HK-2 (cell line): ENCODE measurements around the gene HCAR1.
A peak's percentile ranks its signal among the peaks of the same experiment; 100 is the strongest.
"Not testable (repeated sequence)": the region's sequence is repeated elsewhere in the genome, so short reads cannot be mapped to it uniquely, and the experiment has no call there.

Experiments
- DNase-seq: peaks from one replicate; pipeline ENCODE4 v3.0.0-alpha.2; 2018; ENCODE audit not compliant: unreplicated experiment

Gene HCAR1, protein sequence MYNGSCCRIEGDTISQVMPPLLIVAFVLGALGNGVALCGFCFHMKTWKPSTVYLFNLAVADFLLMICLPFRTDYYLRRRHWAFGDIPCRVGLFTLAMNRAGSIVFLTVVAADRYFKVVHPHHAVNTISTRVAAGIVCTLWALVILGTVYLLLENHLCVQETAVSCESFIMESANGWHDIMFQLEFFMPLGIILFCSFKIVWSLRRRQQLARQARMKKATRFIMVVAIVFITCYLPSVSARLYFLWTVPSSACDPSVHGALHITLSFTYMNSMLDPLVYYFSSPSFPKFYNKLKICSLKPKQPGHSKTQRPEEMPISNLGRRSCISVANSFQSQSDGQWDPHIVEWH

DNA sequence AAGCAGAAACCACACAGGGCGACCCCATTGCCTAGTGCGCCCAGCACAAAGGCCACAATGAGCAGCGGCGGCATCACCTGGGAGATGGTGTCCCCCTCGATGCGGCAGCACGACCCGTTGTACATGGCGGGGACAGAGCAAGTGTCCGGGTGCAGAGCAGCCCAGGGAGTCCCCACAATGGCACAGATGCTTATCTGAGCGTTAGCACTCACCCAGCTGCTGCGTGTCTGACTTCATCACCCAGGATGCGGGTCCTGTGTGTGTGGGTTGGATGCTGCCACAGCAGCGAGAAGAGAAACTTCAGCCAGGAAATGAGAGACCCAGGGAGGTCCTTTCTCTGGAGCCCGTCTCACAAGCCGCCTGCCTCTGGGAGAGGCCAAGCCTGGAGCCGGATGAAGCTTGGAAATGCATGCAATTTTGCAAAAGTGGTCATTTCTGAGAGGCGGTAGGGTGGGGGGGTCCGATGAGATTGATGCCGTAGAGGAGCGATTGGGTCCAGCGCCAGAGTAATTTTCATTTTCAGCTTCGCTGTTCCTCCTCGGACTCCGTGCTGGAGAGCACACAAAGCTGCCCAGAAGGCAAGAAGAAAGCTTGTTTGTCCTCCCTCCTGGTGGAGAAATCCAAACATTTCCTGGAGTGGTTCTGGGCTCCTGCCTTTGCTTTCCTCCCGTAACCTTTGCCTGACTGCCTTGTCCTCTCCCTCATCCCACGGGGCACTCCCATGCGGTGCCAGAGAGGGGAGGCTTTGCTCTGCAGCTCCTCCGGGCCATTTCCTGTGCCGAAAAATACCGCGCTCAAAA is at the start of gene HCAR1:
Gene HCAR1, minus strand, starts transcription at position 630 of the 800 bp plus-strand sequence. Its CDS starts 505 bp downstream, at position 125.
- DNase-seq: no peak

DNA sequence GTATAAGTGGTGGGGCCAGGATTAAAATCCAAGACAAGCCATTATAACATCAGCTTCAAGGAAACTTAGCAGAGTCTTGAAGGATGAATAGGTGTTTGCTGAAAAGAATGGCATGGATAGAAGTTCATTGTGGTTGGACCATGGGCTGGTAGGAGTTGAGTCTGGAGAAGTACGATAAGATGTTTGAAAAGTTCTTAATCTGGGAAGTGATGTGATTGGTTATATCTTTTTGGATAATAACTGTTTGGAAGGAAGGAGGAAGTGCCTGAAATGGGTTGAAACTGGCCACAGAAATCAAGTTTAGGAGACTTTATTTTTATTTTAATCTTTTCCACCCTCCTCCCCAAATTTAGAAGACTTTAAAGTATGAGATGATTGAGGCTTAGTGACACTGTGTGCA is 26.9 kb upstream of the HCAR1 start:
- DNase-seq: no peak

DNA sequence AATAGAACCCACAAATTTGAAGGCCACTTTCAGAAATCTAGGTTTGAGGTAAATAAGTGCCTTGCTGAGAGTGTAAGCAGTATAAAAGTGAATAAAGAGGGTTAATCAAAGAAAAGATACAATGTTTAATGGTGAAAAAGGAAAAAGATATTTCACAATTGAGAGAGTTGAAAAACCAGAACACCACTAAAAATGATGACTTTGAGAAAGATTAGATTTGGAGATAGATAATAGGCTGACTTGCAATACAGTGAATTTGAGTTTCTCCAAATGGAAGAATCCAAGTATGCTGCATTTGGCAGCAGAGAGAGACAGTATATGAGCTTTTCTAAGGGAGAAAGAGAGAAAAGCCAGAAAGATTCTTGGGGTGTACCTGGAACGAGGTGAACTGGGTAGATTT is 24.1 kb upstream of the HCAR1 start:
- DNase-seq: no peak

DNA sequence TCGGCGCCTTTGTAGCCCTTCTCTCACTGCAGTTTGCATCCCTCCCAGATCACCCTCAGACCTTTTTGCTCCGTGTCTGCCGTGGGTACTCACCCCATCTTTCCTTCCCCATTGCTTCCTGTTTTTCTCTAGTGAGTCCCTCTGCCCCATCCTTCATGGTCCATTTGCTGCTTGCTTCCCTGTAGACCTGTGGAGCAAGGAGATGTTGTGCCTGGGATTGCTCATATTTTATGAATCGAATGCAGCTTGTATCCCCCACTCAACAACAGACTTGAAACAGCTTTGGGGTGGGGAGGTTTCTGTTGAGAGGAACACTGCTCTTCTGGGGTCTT is 22.6 kb upstream of the HCAR1 start:
- DNase-seq: no peak

DNA sequence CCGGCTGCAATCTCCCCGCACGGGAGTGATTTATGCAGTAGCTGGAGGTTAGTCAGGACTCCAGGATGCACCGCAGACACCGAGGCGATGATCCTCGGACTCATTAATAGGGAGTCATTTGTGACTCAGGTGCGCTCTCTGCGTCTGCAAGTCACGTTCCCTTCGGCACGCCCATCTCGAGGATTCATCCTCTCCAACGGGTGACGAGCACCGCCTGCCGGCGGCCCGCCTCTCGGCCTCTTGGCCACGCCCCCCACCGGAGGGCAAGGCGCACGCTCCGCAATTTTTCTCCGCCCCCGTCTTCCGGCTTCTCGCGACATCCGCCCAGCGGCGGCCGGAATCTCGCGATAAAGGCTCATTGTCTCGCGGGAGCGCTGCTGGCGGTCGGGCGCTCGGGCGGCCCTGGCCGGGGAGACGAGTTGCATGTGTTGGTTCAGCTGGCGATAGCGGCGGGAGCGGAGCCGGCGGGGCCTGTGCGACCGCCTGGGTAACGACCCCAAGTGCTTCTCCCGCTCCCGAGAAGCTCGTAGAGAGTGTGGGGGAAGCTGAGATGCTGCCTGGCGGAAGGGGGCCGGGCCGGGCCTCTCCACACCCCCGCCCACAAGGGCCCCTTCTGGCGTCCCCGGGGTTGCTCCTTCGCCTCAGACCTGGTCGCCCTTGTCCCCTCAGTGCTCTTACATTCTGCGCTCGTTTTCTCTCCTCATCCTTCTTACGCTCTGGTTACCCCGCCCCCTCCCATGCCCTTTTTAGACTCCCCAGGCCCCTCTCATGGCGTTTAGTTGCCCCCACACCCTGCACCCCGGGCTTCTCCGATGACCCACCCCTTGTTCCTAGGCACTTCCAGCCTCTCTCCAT is 22.0 kb upstream of the HCAR1 start, which contains the start of gene DENR:
Gene DENR, plus strand, starts transcription at position 361 of the 855 bp plus-strand sequence. CDS start 878 bp downstream, outside the sequence.
- DNase-seq: peak; percentile 100

DNA sequence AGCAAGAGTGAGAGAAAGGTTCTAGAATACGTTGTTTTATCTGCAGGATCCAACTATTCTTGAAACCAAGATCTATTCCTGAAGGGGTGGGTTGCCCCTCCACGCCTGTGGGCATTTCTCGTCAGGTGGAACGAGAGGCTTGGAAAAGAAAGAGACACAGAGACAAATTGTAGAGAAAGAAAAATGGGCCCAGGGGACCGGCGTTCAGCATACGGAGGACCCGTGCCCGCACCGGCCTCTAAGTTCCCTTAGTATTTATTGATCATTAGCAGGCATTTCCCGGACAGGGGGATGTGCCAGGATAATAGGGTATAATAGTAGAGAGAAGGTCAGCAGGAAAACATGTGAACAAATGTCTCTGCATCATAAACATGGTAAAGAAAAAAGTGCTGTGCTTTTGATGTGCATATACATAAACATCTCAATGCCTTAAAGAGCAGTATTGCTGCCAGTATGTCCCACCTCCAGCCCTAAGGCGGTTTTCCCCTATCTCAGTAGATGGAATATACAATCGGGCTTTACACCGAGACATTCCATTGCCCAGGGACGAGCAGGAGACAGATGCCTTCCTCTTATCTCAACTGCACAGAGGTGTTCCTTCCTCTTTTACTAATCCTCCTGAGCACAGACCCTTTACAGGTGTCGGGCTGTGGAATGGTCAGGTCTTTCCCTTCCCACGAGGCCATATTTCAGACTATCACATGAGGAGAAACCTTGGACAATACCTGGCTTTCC is 20.3 kb upstream of the HCAR1 start:
- not testable (repeated sequence) for DNase-seq

DNA sequence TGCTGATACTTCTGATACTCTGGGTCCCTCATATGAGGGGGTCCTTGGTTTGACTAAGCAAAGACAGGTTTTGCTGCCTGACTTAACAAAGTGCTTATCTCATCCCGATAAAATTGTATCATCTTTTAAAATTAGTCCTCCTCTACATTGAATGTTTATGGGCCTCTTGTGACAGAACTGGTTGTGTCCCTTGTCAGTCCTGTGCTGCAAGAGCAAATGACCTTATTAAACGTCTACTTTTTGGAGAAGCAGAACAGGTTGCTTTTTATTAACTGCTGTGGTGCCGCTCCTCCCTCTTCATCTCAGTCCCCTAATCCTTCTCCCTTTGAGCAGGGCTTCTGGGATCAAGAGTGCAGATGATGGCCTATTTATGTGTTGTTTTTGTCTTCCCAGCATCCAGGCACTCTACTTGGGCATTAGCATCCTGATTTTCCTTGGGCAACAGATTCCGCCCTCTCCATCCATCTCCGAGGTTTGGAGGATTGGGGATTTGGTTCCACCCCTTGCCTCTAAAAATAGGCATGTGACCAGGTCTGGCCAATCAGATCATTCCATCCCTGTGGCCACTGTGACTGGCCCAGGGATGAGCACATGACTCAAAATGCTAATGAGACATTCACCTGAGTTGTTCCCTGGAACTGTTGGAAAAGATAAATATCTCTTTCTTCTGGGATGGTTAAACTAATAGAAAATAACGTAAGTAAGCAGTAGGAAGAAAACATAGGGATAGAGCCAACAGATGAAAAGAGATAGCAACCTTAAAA is 19.1 kb upstream of the HCAR1 start:
- DNase-seq: no peak

DNA sequence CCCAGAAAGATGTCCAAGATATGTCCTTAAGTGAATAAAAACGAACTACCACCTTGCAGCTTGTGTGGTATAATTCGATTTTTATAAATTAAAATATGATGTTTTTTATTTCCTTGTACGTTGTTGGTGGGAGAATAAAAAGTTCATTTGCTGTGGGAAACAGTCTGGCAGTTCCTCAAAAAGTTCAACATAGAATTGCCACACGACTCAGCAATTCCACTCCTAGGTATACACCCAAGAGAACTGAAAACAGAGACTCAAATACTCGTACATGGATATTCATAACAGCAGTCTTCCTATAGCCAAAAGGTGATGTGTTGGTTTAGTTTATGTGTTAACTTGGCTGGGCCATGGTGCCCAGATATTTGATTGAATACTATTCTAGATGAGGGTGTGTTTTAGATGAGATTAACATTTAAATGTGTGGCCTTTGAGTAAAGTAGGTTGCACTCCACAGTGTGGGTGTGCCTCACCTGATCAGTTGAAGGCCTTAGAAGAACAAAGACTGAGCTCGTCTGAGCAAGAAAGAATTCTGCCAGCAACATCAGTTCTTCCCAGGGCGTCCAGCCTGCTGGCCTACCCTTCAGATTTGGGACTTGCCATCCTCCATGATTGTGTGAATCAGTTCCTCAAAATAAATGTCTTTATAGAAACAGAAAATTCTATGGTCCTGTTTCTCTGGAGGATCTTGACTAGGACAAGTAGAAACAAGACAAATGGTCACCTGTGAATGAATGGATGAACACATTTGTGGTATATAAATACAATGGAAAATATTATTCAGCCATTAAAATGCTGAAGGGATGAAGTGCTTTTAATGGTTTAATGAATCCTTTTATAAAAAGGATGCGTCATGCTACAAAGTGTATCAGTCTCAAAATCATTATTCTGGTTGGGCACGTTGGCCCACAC is 16.8 kb upstream of the HCAR1 start:
- DNase-seq: no peak

DNA sequence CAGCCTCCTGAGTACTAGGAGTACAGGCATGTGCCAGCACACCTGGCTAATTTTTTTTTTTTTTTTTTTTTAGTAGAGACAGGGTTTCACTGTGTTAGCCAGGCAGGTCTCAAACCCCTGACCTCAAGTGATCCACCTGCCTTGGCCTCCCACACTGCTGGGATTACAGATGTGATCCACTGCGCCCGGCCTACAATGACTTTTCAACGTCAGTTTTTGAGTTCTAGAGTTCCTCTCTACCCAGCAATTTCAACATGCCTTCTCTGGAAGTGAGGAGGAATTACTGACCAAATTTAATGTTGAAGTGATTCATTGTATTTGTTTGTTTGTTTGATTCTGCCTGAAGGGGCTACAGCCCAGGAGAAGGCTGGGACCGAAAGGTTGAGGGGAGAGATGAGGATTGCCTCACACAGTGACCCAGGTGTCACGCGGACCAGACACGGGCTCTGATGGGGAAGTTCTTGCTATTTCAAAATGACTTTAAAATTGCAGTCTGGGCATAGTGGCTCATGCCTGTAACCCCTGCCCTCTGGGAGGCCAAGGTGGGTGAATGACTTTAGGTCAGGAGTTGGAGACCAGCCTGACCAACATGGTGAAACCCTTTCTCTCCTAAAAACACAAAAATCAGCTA is 13.4 kb upstream of the HCAR1 start:
- DNase-seq: no peak

DNA sequence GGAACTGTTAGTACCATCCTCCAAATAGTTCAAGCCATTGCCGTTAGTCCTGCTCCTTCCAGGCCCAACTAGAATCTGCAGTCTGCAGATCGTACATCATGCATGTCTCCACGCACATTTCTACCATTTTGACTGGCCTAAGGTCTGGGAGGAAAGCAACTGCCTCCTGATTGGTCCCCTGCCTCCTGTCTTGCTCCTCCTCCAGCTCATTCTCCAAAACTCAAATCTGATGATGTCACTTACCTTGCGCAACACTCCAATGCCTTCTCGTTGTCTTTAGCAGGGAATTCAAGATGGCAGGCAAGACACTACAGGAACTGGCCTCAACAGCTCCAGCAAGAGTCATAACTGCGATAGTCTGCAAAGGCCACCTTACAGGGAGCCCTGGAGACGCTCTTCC is 9.7 kb upstream of the HCAR1 start:
- no peak for DNase-seq

DNA sequence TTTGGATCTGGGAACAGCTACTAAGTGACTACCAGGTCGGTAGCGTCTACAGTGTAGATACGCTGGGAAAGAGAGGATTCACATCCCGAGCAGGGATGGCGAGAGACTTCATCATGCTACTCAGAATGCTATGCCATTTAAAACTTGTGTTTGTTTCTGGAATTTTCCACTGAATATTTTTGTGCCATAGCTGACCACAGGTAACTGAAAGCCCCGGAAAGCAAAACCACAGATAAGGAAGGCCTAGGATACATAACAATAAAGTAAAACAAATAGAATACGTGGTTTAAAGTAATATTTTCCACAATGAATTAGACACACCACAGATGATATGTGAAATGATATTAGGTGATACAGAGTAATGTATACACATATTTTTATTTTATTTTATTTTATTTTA is 7.9 kb upstream of the HCAR1 start:
- no peak for DNase-seq

DNA sequence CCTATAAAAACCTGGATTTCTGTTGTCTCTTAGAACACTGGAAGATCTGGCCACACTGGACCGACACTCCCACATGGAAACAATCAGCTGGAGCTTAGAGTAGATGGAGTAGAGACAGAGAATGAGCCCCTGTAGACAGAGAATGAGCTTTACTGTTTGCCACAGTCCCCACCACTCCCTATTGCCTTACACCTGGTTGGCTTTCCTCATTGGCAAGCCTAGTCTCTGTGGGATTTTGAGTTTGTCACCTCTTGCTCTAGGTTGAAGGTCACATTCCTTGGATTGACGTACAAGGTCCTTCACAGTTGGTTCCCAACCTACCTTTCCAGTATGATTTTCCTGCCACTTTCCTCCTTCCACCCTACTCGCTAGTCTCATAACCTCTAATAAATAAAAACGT is 2.0 kb upstream of the HCAR1 start:
- DNase-seq: no peak

DNA sequence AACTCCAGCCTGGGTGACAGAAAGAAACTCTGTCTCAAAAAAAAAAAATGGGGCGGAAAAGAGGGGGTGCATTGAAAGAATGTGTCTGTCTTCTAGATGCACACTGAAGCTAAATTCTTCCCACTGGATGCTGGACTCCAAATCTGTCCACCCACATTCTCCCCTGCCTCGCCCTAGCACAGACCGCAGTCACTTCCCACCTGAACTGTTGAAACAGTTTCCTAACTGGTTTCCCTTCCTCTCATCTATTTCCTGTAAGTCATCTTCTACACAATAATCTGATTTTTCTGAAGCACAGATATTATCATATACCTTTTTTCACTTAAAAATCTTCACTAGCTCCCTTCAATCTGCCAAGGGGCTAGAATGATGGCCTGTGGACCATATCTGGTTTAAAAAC is 1.5 kb upstream of the HCAR1 start:
- no peak for DNase-seq

DNA sequence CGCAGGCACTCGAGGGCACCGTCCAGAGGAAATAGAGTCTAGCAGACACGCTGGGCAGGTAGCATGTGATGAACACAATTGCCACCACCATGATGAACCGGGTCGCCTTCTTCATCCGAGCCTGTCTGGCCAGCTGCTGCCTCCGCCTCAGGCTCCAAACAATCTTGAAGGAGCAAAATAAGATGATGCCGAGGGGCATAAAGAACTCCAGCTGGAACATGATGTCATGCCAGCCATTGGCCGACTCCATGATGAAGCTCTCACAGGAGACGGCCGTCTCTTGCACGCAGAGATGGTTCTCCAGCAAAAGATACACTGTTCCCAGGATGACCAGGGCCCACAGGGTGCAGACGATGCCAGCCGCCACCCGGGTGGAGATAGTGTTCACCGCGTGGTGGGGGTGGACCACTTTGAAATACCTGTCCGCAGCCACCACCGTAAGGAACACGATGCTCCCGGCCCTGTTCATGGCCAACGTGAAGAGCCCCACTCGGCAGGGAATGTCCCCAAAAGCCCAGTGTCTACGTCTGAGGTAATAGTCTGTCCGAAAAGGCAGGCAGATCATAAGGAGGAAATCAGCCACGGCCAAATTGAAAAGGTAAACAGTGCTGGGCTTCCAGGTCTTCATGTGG is 945 bp downstream of the HCAR1 start:
- no peak for DNase-seq

DNA sequence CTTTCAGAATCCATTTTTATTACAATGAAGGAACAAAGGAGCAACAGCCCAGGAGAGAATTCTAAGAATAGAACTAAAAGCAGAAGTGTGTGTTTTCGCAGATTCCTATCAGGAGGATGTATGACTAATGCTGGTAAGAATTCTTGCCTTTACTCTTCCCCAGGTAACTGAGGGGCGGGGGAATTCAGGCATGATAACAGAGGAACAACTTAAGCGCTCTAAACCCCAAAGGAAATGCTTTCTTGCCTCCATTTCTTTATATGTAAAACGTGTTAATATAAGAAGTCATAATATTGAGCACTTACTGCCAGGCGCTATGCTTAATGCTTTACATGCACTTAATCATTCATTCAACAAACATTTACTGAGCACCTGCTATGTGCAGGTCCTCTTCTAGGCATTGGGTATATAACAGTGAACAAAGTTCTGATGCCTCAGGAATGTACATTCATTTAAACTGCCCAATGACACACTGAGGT is 4.5 kb downstream of the HCAR1 start:
- DNase-seq: peak; percentile 30

DNA sequence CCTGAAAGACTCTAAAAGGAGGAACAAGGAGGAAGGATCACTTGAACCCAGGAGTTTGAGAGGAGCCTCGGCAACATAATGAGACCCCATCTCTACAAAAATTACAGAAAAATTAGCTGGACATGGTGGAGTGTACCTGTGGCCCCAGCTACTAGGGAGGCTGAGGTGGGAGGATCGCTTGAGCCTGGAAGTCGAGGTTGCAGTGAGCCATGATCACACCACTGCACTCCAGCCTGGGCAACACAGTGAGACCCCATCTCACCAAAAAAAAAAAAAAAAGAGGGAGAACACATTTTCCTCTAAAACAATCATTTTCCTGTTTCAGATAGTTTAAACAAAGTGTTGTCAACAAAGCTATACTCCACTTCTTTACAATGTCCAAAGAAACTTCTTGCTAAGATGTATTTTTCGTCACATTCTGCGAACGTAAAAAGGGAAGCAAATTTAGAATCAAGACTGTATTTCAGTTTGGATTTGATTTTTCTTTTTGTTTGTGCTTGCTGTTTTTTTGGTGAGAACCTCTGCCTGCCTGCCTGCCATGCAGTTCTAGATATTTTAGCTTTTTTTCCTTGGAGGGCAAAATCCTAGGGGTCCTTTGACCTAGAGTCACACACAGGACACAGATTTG is 5.1 kb downstream of the HCAR1 start:
- DNase-seq: no peak

DNA sequence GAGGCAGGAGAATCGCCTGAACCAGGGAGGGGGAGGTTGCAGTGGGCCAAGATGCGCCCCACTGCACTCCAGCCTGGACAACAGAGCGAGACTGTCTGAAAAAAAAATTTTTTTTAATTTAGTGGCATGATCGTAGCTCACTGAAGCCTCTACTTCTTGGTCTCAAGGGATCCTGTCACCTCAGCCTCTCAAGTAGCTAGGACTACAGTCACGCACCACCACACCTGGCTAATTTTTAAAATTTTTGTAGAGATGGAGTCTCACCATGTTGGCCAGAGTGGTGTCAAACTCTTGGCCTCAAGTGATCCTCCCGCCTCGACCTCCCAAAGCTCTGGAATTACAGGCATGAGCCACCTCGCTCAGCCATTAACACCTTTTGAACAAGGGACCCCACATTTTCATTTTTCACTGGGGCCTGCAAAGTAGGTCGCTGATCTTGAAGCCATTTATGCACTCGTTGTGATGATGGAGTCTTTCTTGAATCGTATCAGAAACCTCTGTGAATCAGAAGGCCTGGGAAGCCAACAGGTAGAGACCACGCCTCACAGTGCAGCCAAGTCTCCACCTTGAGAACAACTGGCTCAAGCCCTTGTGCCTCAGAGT is 5.9 kb downstream of the HCAR1 start:
- peak; percentile 3 for DNase-seq

DNA sequence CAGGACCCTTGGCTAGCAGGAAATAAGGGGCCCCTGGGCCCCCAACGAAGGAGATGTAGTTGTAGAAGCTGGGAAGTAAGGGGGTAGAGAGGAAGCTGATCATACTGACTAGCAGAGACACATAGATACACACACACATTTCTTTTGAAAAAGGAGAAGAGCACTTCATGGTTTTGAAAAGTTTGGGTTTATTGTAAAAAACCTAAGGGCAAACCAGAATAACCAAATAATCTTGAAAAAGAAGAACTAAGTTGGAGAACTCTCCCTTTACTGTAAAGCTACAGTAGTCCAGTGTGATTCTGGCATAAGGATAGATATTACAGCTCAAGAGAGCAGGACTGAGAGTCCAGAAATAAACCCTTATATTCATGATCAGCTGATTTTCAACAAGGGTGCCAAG is 8.3 kb downstream of the HCAR1 start:
- DNase-seq: no peak
